Colon (tissue), 2 donors: Measurements from ENCODE around the gene TNIP1.

Experiments
- FAIRE-seq: peaks from 2 replicates; lab custom pipeline; 2012; peaks lifted over from hg19 to GRCh38; lab: Jason Lieb, UNC
- donor health status: control.
- donor health status: control.

Gene TNIP1

GRCh38 chr5:151064916-151065499 is 15.8 kb downstream of the TNIP1 start:
- no peak for FAIRE-seq

GRCh38 chr5:151063142-151063989 is 17.5 kb downstream of the TNIP1 start:
- no peak for FAIRE-seq

- no peak for FAIRE-seq
These were observed 18.3 kb downstream of the TNIP1 start for GRCh38 chr5:151062405-151063141.

- FAIRE-seq, result no peak
These were observed 20.1 kb downstream of the TNIP1 start for GRCh38 chr5:151060742-151061141.

GRCh38 chr5:151058891-151059489 is 21.8 kb downstream of the TNIP1 start:
- no peak for FAIRE-seq

- FAIRE-seq, result no peak
These were observed 22.5 kb downstream of the TNIP1 start for GRCh38 chr5:151058301-151058700.

GRCh38 chr5:151056379-151057325 is 24.2 kb downstream of the TNIP1 start:
- FAIRE-seq, result no peak

GRCh38 chr5:151055336-151055735 is 25.5 kb downstream of the TNIP1 start:
- no peak for FAIRE-seq

GRCh38 chr5:151054709-151055108 is 26.1 kb downstream of the TNIP1 start:
- FAIRE-seq, result no peak

- no peak for FAIRE-seq
These were observed 26.9 kb downstream of the TNIP1 start for GRCh38 chr5:151053796-151054462.

GRCh38 chr5:151052836-151053235 is 28.0 kb downstream of the TNIP1 start:
- FAIRE-seq, result no peak

- FAIRE-seq, result no peak
These were observed 28.8 kb downstream of the TNIP1 start for GRCh38 chr5:151051931-151052608.

- no peak for FAIRE-seq
These were observed 29.5 kb downstream of the TNIP1 start for GRCh38 chr5:151051066-151051930.

- no peak for FAIRE-seq
These were observed 32.3 kb downstream of the TNIP1 start for GRCh38 chr5:151048526-151048925.

GRCh38 chr5:151047814-151048425 is 32.9 kb downstream of the TNIP1 start:
- FAIRE-seq, result no peak

GRCh38 chr5:151042453-151043093 is 38.3 kb downstream of the TNIP1 start:
- FAIRE-seq, result no peak

- no peak for FAIRE-seq
These were observed 39.1 kb downstream of the TNIP1 start for GRCh38 chr5:151041577-151042268.
